MM.1S (cell line): ENCODE measurements around the gene ATXN1.

ENCODE experiments used
- DNase-seq: peaks from one replicate; pipeline ENCODE4 v3.0.0-alpha.2; 2015
- H2AFZ ChIP-seq: fragments of 300-600 bp; sonication (generic); 2 replicates; pipeline ENCODE4 v1.6.0; 2016; ENCODE audit warnings: antibody characterized with exemption, low read length
- H3F3A ChIP-seq: fragments of 300-600 bp; sonication (generic); 2 replicates; pipeline ENCODE4 v1.6.1; 2016; ENCODE audit warnings: mild to moderate bottlenecking, antibody characterized with exemption, low read length, moderate library complexity, mixed read lengths; ENCODE audit not compliant: insufficient read depth
- H3K27ac ChIP-seq: fragments of 300-600 bp; sonication (generic); 2 replicates; pipeline ENCODE4 v1.5.1; 2016; ENCODE audit warnings: mild to moderate bottlenecking, low read length
- H3K27me3 ChIP-seq: fragments of 300-600 bp; sonication (generic); replicated peaks from 2 replicates; pipeline ENCODE4 v1.6.0; 2016; ENCODE audit warnings: low read length; ENCODE audit not compliant: insufficient read depth
- H3K36me3 ChIP-seq: fragments of 300-600 bp; sonication (generic); replicated peaks from 2 replicates; pipeline ENCODE4 v1.6.1; 2016; ENCODE audit warnings: mild to moderate bottlenecking, low read length, mixed read lengths; ENCODE audit not compliant: insufficient read depth
- H3K4me1 ChIP-seq: fragments of 300-600 bp; sonication (generic); 2 replicates; pipeline ENCODE4 v1.6.1; 2016; ENCODE audit warnings: low read length, mixed read lengths
- H3K4me2 ChIP-seq: fragments of 300-600 bp; sonication (generic); 2 replicates; pipeline ENCODE4 v1.6.0; 2016; ENCODE audit warnings: low read depth, low read length
- H3K4me3 ChIP-seq: fragments of 300-600 bp; sonication (generic); 2 replicates; pipeline ENCODE4 v1.5.1; 2016; ENCODE audit warnings: low read length, mixed read lengths
- H3K79me2 ChIP-seq: fragments of 300-600 bp; sonication (generic); 2 replicates; pipeline ENCODE4 v1.6.1; 2016; ENCODE audit warnings: mixed run types, low read length, mixed read lengths
- H3K9ac ChIP-seq: fragments of 300-600 bp; sonication (generic); 2 replicates; pipeline ENCODE4 v1.6.1; 2016; ENCODE audit warnings: low read length, mixed read lengths
- H3K9me2 ChIP-seq: fragments of 300-600 bp; sonication (generic); replicated peaks from 2 replicates; pipeline ENCODE4 v1.6.1; 2016; ENCODE audit warnings: mild to moderate bottlenecking, low read length, mixed read lengths; ENCODE audit not compliant: insufficient read depth
- H3K9me3 ChIP-seq: fragments of 300-600 bp; sonication (generic); replicated peaks from 2 replicates; pipeline ENCODE4 v1.6.1; 2016; ENCODE audit warnings: mild to moderate bottlenecking, low read length, mixed read lengths; ENCODE audit not compliant: insufficient read depth
- H4K20me1 ChIP-seq: fragments of 300-600 bp; sonication (generic); 2 replicates; pipeline ENCODE4 v1.6.1; 2016; ENCODE audit warnings: mild to moderate bottlenecking, low read length, moderate library complexity, mixed read lengths; ENCODE audit not compliant: insufficient read depth
- CTCF ChIP-seq: fragments of 300-600 bp; sonication (generic); IDR thresholded peaks from 2 replicates; pipeline ENCODE4 v1.5.1; 2016; ENCODE audit warnings: antibody characterized with exemption, low read length, mixed read lengths
- EZH2 ChIP-seq: fragments of 300-600 bp; sonication (generic); optimal IDR thresholded peaks from 2 replicates; pipeline ENCODE3; 2017; ENCODE audit warnings: low read depth, mild to moderate bottlenecking, antibody characterized with exemption, low read length, mixed read lengths
- EZH2phosphoT487 ChIP-seq: fragments of 300-600 bp; sonication (generic); IDR thresholded peaks from 2 replicates; pipeline ENCODE4 v1.6.1; 2018; ENCODE audit warnings: antibody characterized with exemption, low read length

The ATXN1 gene

GRCh38 chr6:16363749-16364148 lies 397.5 kb downstream of the ATXN1 start:
- Histone ChIP-seq H3K27ac (no peak overlapping the region), H3K36me3 (no peaks in the 10 kb centered on the region), H3K4me2 (no peak overlapping the region), H3F3A (no peaks in the 10 kb centered on the region), H3K4me3 (no peak overlapping the region), H3K9me3 (no peaks in the 10 kb centered on the region), H3K9ac (no peak overlapping the region), H3K79me2 (no peaks in the 10 kb centered on the region), H3K4me1 (no peaks in the 10 kb centered on the region), H3K9me2 (no peaks in the 10 kb centered on the region), H3K27me3 (no peaks in the 10 kb centered on the region), H4K20me1 (no peaks in the 10 kb centered on the region; the same call in 1 of the 2 replicates), H2AFZ (no peak overlapping the region)
- TF ChIP-seq CTCF, result no peak
- DNase-seq, result no peak

GRCh38 chr6:16362819-16363589 lies 398.3 kb downstream of the ATXN1 start:
- Histone ChIP-seq H4K20me1 (no peaks in the 10 kb centered on the region; the same call in 1 of the 2 replicates), H3K4me2 (no peak overlapping the region), H3K36me3 (no peaks in the 10 kb centered on the region), H3K79me2 (no peaks in the 10 kb centered on the region), H3K4me3 (no peak overlapping the region), H3K9ac (no peak overlapping the region), H3K9me2 (no peaks in the 10 kb centered on the region), H3K27me3 (no peaks in the 10 kb centered on the region), H3K4me1 (no peaks in the 10 kb centered on the region), H2AFZ (no peak overlapping the region), H3F3A (no peaks in the 10 kb centered on the region), H3K27ac (no peak overlapping the region), H3K9me3 (no peaks in the 10 kb centered on the region)
- DNase-seq, result no peak
- TF ChIP-seq EZH2, result no peak
- TF ChIP-seq EZH2phosphoT487, result no peak
- no peak for TF ChIP-seq CTCF

GRCh38 chr6:16362296-16362695 lies 399.0 kb downstream of the ATXN1 start:
- no peak for DNase-seq
- no peaks in the 10 kb centered on the region for H3K79me2 ChIP-seq
- H3K9me2 ChIP-seq, result no peaks in the 10 kb centered on the region
- no peaks in the 10 kb centered on the region for H3K36me3 ChIP-seq
- H3K4me2 ChIP-seq, result no peak overlapping the region
- TF ChIP-seq CTCF, result no peak
- TF ChIP-seq EZH2, result no peak
- TF ChIP-seq EZH2phosphoT487, result no peak
- H3K27me3 ChIP-seq, result no peaks in the 10 kb centered on the region
- no peak overlapping the region for H3K27ac ChIP-seq
- no peak overlapping the region for H3K4me3 ChIP-seq
- H3K4me1 ChIP-seq, result no peaks in the 10 kb centered on the region
- H2AFZ ChIP-seq, result no peak overlapping the region
- no peaks in the 10 kb centered on the region for H3F3A ChIP-seq
- H3K9me3 ChIP-seq, result no peaks in the 10 kb centered on the region
- H3K9ac ChIP-seq, result no peak overlapping the region
- H4K20me1 ChIP-seq, result no peaks in the 10 kb centered on the region; the same call in 1 of the 2 replicates
